ENCODE data around the gene SCCPDH.

The SCCPDH gene

DNA sequence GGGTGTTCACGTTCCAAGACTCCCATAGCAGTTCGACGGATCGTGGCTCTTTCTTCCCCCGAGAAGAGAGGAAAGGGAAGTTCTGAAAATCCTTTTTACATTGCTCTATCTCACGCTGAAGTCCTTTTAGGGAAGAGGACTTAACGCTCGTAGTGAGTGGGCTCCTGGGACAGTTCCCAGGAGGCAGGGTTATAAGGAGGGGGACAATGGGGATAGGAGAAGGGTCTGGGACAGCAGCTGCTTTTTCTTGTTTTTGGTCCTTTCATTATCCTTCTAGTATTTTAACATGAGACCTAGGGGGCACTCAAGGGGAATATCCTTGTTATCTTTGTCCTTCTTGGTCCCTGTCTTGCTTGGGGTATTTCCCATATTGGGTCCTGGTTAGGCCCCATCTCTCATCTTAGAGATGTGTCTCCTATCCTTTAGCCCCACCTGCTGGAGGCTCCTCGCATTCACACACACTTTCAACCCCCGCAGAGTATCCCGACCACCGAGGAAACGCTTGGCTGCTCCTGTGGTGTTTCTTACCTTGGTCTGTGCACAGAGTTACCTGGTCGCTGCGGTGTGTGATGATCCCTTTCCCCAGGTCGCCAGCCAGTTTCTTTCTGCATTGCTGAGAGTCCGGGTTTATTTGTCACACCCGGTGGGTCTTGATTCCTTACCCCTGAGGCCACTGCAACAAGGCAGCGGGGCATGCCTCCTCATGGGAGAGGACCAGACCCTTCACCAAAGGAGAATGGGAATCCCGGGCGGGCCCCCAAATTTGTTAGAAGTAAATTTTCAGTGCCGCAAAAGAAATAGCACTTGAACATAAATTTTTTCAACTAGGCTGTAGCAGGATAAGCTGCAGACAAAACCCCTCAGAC lies 29.7 kb downstream of the SCCPDH start:
- peak; percentile 43 for DNase-seq

DNA sequence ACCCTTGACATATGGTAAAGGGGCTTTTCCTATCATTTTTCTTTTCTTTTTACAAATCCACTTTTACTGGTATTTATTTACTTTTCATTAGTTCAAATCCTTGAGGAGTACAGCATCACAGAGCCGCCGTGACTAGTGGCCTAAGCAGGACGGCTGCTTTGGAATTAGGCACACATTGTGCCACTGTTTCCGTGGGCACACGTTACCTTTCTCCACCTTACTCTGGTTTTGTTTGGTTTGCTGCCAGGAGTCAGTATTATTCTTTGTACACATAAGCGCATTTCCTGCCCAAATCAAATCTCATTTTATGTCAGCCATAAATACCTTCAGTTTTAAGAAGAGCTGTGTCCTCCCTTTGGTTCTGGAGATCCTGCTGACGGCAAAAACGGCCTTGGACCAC lies 31.2 kb downstream of the SCCPDH start:
- no peak for DNase-seq

DNA sequence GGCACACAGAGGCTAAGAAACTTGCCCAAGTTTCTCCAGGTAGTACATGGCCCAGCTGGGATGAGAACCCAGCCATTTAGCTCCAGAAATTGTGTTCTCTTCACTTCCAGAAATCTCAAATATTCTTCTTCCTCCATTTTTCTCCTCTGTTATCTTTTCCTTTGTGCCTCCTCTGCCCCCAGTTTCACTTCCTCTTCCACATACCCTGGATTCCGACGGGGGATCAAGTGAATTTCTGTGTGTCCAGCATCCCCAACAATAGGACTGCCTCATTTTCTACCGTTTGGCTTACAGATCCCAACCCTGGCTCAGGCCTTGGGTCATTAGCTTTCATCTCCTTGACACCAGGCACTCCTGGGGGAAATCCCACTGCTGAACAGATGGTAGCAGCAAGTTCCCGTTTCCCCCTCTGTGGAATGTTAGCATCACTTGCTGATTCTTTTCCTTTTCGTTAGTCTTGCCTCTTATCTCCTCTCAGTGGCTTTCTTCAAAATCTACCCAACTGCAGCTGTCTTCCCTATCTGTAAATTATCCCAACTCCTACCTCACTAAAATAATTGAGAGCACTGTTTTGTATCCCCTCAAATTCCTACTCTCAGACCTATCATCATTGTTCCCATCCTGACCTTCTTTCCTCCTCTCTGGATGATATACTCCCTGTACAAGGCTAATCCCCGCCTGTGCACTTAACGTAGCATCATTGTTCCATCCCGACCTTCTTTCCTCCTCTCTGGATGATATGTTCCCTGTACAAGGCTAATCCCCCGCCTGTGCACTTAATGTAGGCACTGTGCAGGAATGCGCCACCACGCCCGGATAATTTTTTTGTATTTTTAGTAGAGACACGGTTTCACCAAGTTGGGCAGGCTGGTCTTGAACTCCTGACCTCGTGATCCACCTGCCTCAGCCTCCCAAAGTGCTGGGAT lies 36.5 kb downstream of the SCCPDH start:
- DNase-seq = no peak

DNA sequence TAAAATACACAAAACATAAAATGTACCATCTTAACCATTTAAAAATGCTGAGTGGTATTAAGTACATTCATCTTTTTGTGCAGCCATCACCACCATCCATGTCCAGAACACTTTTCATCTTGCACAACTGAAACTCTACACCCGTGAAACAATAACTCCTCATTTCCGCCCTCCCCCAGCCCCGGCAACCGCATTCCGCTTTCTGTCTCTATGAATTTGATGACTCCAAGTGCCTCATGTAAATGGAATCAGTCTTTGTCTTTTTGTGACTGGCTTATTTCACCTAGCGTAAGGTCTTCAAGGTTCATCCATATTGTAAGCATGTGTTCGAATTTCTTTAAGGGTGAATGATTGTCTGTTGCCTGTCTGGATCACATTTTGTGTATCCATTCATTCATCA lies 37.2 kb downstream of the SCCPDH start:
- DNase-seq = no peak

DNA sequence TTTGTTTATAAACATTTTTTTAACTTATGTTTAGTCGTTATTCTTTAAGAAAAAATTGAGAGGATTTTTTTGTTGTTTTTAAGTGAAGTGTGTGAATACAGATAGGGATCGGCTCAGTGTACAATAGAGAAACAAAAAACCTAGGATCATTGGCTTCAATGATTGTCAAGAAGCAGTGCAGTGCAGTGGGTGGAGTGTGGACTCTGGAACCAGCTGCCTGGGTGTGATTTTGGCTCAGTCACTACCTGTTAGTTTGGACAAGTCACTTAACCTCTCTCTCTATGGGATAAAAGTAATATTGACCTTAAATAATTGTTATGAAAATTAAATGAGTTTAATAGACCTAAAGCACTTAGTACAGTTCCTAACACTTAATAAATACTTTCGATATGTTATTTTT lies 41.3 kb downstream of the SCCPDH start:
- no peak for DNase-seq

DNA sequence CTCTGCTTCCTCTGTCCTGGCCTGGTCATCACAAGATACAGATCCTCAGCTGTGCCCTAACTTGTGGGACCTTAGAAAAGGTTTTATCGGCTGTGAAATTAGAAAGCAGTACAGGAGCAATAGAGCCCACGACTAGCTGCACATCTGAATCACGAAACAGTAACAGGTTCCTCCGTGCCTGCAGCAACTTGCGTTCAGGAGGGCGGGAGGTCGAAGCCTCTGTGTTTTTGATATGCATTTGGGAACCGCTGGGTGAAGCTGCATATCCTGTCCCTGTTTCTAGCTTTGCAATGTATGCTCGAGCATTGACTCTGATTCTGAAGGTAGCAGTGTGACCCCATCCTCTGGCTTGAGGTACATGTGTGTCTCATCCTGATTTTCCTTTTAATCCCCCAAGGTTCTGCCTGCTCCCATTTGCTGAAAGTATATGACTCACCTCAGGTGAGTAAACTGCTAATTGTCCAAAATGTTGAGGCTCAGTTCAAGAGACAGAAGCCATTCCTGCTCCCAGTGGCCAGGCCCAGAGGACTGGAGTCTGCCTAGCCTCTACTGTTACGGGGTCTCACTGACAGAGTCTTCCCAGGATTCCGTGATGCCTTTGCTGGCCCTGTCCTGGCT lies 44.3 kb downstream of the SCCPDH start:
- DNase-seq = no peak

DNA sequence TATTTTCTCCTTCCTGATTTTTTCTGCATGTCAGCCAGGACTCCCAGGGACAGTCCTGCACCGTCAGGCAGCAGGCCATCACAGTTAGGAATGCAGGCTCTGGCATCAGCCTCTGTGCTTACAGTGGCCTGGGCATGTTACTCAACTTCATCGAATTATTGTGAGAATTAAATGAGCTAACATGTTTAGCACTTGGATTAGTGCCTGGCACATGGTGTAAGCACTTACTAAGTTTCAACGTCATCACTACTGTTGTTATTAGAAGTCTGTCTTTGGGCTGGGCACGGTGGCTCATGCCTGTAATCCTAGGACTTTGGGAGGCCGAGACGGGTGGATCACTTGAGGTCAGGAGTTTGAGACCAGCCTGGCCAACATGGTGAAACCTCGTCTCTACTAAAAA lies 45.1 kb downstream of the SCCPDH start:
- DNase-seq = no peak

DNA sequence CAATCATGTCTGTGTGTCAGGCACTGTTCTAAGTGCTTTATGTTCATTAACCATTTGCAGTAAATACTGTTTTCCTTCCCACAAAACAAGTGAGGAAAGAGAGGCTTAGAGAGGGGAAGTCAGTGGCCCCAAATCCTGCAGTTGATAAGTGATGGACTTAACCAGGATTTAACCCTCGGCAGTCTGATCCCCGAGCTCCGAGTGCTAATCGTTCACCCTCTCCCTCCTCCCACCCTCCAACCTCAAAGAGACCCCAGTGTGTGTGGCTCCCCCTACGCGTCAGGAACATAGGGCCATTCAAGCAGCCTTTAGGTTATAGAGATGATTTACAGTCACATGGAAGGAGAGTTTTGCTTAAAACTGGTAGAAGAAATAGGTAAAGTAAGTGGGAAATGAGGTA lies 47.2 kb downstream of the SCCPDH start:
- no peak for DNase-seq

DNA sequence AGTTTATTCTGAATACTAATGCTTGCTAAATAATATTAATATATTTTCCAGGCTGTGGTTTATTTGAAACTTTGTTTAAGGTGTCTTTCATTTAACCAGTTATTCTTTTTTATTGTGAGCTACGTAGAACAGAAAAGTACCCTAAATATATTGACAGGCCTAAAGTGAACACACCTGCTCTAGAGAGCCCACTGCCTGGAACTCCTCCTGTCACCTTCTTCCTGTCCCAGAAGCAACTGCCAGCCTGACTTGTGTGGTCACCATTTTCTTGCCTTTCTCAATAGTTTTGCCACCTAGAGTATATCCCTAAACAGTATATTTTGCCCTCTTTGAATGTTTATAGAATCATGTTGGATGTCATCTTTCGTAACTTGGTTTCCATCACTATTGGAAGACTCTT lies 48.5 kb downstream of the SCCPDH start:
- DNase-seq = no peak

DNA sequence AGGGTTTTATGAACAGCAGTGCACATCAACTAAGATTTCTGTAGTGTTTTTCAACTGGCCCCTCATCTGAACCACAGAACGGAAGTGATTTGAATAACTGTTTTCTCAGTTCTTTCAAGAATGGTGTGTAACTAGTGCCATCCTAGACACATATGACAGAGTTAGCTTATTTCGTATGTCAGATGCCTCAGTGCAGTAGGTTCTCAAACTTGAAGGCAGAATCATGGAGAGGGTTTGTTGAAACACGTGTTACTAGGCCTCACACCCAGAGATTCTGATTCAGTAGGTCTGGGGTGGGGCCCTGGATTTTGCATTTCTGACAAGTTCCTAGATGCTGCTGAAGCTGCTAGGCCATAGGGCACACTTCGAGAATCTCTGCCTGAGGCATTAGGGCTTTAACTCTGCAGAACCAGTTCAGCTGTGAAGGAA lies 49.0 kb downstream of the SCCPDH start:
- DNase-seq = no peak

DNA sequence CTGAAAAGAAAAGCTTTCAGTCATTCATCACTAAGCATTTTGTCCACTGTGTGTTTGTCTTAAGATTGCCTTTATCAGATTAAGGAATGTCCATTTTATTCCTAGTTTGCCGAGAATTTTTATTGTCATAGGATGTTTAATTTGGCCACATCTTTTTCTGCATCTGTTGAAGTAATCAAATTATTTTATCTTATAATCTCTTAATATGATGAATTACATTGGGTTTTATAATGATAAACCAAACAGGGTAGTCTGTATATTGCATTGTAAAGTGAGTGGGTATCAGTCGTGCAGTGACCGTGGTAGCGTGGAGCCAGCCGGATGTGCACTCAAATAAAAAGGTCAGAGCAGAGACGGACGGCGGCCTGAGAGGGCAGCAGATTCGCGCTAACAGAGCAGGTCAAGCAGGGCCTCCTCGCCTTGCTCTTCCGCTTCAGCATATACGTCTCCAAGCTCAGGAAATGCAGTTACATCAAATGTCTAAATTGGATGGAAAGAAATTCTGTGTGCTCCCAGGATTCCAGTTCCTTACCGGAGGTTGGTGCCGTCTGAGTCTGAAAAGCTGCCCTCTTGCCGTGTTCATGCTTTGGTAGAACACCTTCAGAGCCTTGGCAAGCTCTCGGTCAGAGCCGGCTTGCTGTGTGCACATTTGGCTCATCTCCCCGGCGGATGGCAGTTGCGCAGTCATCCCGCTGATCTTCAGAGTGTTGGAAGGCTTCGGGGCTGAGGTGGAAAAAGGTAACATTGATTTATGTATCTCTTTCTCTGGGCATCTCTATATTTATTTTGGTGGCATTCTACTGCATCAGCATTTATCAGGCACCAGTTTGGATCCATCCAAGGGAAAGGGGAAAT lies 51.5 kb downstream of the SCCPDH start:
- DNase-seq = no peak

DNA sequence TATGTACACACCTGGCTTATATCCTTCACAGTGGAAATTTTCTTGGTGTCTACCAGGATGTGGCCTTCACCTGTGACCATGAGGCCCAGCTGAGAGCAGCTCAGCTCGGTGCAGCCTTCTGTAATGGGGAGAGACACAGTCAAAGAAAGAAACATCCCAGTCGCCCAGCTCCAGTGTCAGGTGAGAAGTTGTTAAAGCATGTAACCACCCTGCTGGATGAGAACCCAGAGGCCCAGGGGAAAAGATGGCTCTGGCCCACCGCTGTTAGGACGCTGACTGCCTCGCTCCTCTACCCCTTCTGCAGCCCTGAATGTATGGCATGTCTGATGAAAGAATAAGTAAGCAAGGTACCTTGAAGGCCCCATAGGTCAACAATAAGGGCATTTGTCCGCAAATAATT lies 52.7 kb downstream of the SCCPDH start:
- DNase-seq = no peak

DNA sequence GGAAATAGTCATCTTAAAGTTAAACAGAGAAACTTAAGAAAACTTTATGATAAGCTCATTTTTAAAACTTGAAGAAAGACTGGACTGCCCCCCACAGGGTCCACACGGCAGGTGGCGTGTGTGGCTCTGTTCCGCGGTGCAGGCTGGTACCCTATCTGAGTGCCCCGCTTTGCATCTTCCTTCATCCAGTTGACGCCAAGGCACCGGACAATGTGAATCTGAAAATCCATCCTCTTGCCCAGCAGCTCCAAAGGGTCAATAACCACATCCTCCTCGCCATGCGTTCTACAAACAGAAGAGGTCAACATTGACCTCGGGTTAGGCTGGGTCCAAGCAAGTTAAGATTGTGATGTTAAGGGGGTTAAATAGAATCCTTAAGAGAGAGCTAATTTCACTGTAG lies 54.5 kb downstream of the SCCPDH start:
- DNase-seq = no peak

DNA sequence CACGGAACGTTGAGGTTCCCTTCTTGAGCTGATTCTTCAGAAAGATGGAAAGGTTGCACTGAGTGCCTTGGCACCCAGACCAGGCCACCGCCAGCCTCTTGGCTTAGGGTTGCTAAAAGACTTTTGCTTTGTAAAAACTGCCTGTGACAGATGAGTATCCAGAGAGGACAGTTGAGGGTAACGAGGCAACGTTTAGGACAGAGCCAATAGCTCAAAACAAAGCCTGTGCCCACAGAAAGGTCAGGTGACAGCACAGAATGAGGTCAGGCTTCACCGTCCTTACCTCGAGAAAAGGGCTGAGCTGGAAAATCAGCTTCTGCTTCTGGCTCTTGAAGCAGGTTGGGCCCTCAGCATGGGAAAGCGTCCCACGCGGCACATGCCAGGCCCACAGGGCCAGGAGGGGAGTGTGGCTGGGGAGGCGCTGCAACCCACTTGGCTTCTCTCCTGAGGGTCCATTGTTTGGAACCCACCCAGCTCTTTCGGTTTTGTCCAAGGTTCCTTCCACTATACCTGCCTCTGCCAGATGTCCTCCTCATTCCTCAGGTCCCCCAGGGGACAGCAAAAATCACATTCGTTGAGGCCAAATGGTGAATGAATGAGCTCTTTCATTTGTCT lies 55.5 kb downstream of the SCCPDH start:
- DNase-seq = no peak

DNA sequence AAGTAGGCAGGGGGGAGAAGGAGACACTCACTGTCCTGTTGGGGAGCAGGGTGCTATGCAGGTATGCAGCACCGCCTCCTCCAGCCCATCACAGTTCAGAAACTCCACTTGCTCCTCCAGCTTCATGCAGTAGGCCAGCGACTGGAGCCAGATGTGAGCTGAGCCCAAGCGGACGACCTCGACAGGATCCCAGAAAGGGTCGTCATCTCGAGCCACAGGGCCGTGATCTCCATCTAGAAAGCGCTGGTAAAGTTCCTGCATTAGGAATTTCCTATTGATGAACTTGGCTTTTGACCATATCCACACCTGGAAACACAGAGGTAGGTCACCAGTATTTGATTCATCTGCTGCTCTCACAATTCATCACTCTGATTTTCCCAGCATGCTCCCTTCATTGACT lies 56.1 kb downstream of the SCCPDH start:
- no peak for DNase-seq

DNA sequence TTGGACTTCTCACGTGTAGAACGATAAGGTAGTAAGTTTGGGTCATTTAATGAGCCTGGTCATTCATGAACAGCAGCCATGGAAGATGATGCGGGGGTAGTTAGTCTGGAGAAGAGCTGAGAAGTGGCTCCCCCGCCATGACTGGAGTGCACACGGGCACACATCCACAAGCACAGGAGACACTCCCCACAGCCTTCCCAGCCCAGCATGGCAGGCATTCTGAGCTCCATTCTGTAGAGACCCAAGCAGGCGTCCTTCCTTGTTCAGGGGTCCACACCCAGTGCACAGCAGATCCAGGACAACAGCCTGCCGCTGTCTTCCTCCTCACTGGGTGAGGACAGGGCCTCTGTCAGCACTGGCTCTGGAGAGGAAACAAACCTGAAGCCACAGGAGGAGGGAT lies 57.0 kb downstream of the SCCPDH start:
- no peak for DNase-seq

DNA sequence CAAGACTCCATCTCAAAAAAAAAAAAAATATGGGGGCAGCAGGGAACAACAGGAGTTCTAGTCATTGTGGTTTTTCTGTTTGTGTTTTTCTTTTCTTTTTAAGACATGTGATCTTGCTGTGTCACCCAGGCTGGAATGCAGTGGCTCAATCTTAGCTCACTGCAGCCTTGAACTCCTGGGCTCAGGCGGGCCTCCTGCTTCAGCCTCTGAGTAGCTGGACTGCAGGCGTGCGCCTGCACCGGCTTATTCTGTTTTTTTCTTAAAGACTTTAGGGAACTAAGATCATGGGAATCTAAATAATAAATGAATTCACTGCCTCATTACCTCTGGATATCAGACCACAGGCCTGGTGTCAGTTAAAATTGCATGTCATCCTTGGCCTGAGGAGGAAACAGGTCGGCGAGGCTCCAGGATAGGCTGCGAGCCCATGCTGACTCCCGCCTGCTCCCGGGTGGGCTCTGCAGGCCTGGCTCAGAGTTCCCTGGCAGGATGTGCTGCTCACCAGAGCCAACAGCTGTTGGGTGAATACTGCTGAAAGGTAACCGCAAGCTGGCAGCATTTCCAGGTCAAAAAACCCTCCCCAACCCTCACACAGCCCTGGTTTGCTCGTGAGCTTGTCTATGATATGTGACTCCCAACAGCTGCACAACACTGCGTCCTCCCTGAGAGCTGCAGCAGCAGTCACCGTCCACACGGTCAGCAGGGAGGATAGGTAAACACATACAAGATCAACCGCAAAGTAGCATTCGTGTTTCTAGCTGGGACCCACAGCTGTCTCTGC lies 58.1 kb downstream of the SCCPDH start:
- no peak for DNase-seq

DNA sequence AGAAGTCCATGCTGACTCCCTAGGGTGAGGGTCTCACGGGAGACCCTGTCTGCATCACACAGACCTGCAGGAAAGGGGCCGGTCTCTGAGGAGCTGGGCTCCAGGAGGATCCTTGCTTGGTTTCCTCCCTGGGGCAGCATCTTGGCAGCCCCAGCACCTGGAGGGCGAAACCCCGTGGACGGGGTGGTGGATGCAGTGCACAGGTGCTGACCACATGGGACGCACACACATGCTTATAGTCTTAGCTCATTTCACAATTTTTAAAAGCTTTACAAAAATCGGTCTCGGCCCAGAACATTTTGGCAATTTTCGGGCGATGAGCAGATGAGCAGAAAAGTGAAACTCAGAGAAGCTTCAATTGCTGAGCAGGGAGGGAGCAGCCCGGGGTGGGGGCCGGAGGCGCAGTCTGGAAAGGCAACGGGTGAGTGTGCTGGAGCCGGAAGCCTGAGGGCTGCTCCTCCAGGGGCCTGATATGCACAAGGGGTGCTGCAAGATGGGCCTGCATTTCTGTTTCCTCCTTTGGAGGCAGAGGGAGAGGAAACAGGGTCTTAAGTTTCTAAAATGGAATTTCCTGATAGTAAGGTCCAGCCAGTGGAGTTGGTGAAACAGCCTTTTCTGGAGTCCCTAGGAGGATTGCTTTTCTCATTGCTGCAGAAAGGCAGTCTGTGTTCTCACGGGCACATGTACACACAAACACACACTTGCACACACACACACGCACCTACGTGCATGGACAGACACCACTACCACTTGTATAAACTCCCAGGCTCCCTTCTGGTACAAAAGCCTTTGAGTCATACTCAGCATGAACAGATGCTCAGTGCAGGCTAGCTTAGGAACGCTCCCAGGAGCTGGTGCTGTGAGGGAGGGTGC lies 60.6 kb downstream of the SCCPDH start:
- DNase-seq = no peak

DNA sequence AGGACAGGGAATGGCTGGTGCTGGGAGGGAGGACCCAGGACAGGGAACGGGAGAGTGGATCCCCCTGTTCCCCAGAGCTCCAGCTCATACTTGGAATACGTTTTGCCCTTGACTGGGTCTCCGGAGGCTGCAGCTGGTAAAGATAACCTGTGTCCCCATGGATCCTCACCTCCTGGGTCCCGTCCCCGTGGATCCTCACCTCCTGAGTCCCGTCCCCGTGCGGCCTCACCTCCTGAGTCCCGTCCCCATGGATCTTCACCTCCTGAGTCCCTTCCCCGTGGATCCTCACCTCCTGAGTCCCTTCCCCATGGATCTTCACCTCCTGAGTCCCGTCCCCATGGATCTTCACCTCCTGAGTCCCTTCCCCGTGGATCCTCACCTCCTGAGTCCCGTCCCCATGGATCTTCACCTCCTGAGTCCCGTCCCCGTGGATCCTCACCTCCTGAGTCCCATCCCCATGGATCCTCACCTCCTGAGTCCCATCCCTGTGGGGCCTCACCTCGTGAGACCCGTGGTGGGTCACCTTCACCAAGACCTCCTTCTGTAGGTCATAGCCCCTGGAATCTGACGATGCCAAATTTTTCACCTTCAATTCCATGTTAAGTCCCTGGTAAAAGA lies 61.4 kb downstream of the SCCPDH start:
- DNase-seq = no peak

Data from activated T-cell treated with anti-CD3 and anti-CD28 coated beads for 4 hours (primary cell).